GM23338 (cell line): ENCODE measurements around the gene GLI3. TPM values are rescaled to one million over a fixed set of nuclear protein-coding genes. Genes with fewer than 3 reads are reported as not detected.
A peak's percentile ranks its signal among the peaks of the same experiment; 100 is the strongest.

ENCODE experiments used
- ATAC-seq: fragments of 200-7000 bp; cut with Tn5 transposase; 3 replicates; pipeline ENCODE4 v1.9.1; 2020
- DNase-seq: peaks from one replicate; pipeline ENCODE4 v3.0.0-alpha.2; 2015; ENCODE audit warnings: low spot score
- H2AFZ ChIP-seq: fragments of 200-600 bp; sonication (generic); 2 replicates; pipeline ENCODE4 v1.8.0; 2016; ENCODE audit warnings: antibody characterized with exemption, mild to moderate bottlenecking, moderate library complexity
- H3F3A ChIP-seq: fragments of 200-600 bp; sonication (generic); replicated peaks from 2 replicates; pipeline ENCODE4 v1.8.0; 2017; ENCODE audit warnings: antibody characterized with exemption, mixed run types, low read depth
- H3K27ac ChIP-seq: fragments of 200-600 bp; sonication (generic); 2 replicates; pipeline ENCODE4 v1.6.1; 2016; ENCODE audit warnings: low read depth
- H3K27me3 ChIP-seq: fragments of 200-600 bp; sonication (generic); 2 replicates; pipeline ENCODE4 v1.8.0; 2016; ENCODE audit warnings: mild to moderate bottlenecking, mixed run types, moderate library complexity; ENCODE audit not compliant: insufficient read depth
- H3K36me3 ChIP-seq: fragments of 200-600 bp; sonication (generic); 2 replicates; pipeline ENCODE4 v1.8.0; 2016; ENCODE audit warnings: mild to moderate bottlenecking; ENCODE audit not compliant: insufficient read depth
- H3K4me1 ChIP-seq: fragments of 200-600 bp; sonication (generic); 2 replicates; pipeline ENCODE4 v1.8.0; 2016; ENCODE audit warnings: mild to moderate bottlenecking, moderate library complexity; ENCODE audit not compliant: insufficient read depth
- H3K4me2 ChIP-seq: fragments of 200-600 bp; sonication (generic); 2 replicates; pipeline ENCODE4 v1.7.1; 2017; ENCODE audit warnings: mixed run types
- H3K4me3 ChIP-seq: fragments of 200-600 bp; sonication (generic); 2 replicates; pipeline ENCODE4 v1.6.1; 2016; ENCODE audit warnings: mixed run types
- H3K79me2 ChIP-seq: fragments of 200-600 bp; sonication (generic); replicated peaks from 2 replicates; pipeline ENCODE4 v1.8.0; 2017; ENCODE audit warnings: mild to moderate bottlenecking; ENCODE audit not compliant: insufficient read depth
- H3K9me2 ChIP-seq: fragments of 200-600 bp; sonication (generic); 2 replicates; pipeline ENCODE4 v1.8.0; 2017; ENCODE audit not compliant: insufficient read depth
- H4K20me1 ChIP-seq: fragments of 200-600 bp; sonication (generic); replicated peaks from 2 replicates; pipeline ENCODE4 v1.8.0; 2017; ENCODE audit warnings: mild to moderate bottlenecking; ENCODE audit not compliant: insufficient read depth
- H3K27ac Mint-ChIP-seq: 2 replicates; pipeline ENCODE4 v1.8.0; 2020; ENCODE audit warnings: inconsistent platforms, mild to moderate bottlenecking, moderate library complexity, mixed read lengths
- H3K27me3 Mint-ChIP-seq: 3 replicates; pipeline ENCODE4 v1.8.0; 2022; ENCODE audit warnings: low read depth, mild to moderate bottlenecking, moderate library complexity, mixed read lengths, inconsistent platforms; ENCODE audit not compliant: insufficient read depth, poor library complexity
- H3K36me3 Mint-ChIP-seq: 3 replicates; pipeline ENCODE4 v1.8.0; 2021; ENCODE audit warnings: low read depth, mild to moderate bottlenecking, inconsistent platforms, moderate library complexity, mixed read lengths
- H3K4me1 Mint-ChIP-seq: 3 replicates; pipeline ENCODE4 v1.8.0; 2020; ENCODE audit warnings: mild to moderate bottlenecking, inconsistent platforms, mixed read lengths
- H3K4me3 Mint-ChIP-seq: 3 replicates; pipeline ENCODE4 v1.8.0; 2021; ENCODE audit warnings: moderate library complexity, mild to moderate bottlenecking, inconsistent platforms, mixed read lengths
- H3K9me3 Mint-ChIP-seq: 3 replicates; pipeline ENCODE4 v1.8.0; 2020; ENCODE audit warnings: moderate library complexity, mild to moderate bottlenecking, inconsistent platforms, mixed read lengths
- CREB1 ChIP-seq: fragments of 250-450 bp; sonication (Bioruptor Pico); IDR thresholded peaks from 2 replicates; pipeline ENCODE4 v1.5.0; 2020; ENCODE audit warnings: low read depth, mild to moderate bottlenecking, moderate library complexity
- EZH2 ChIP-seq: fragments of 200-600 bp; sonication (generic); IDR thresholded peaks from one replicate; pipeline ENCODE4 v1.8.0; 2017; ENCODE audit warnings: antibody characterized with exemption, mild to moderate bottlenecking, low read depth; ENCODE audit not compliant: unreplicated experiment
- EZH2phosphoT487 ChIP-seq: fragments of 200-600 bp; sonication (generic); IDR thresholded peaks from one replicate; pipeline ENCODE4 v1.8.1; 2018; ENCODE audit warnings: antibody characterized with exemption; ENCODE audit not compliant: unreplicated experiment
- JUNB ChIP-seq: IDR thresholded peaks from one replicate; pipeline ENCODE4 v1.6.1; 2016; ENCODE audit warnings: antibody characterized with exemption; ENCODE audit not compliant: unreplicated experiment
- NANOG ChIP-seq: IDR thresholded peaks from 2 replicates; pipeline ENCODE4 v1.6.1; 2016; ENCODE audit warnings: antibody characterized with exemption, borderline replicate concordance
- POLR2AphosphoS5 ChIP-seq: IDR thresholded peaks from 2 replicates; pipeline ENCODE4 v1.6.1; 2016; ENCODE audit warnings: antibody characterized with exemption, low read depth
- STAT1 ChIP-seq: IDR thresholded peaks from one replicate; pipeline ENCODE4 v1.6.1; 2016; ENCODE audit warnings: antibody characterized with exemption; ENCODE audit not compliant: unreplicated experiment
- ZNF114 ChIP-seq: fragments of 250-450 bp; sonication (Bioruptor Pico); IDR thresholded peaks from 2 replicates; pipeline ENCODE4 v1.5.0; 2020; ENCODE audit warnings: mild to moderate bottlenecking, moderate library complexity
- ZNF331 ChIP-seq: fragments of 250-450 bp; sonication (Bioruptor Pico); IDR thresholded peaks from 2 replicates; pipeline ENCODE4 v1.5.0; 2020; ENCODE audit warnings: low read depth, mild to moderate bottlenecking, moderate library complexity
- polyA plus RNA-seq: library from polyadenylated mRNA; unstranded; fragments of >200 nt; fragmentation: Nextera tagmentation; extraction: Ambion mirVana; gene quantifications from 2 replicates; pipeline ENCODE4 v1.2.1, GENCODE V29; 2016
- total RNA-seq: library from RNA; depleted of rRNA; stranded (reverse); fragments of >200 nt; shearing (Covaris generic); gene quantifications from 2 replicates; pipeline ENCODE4 v1.2.3, GENCODE V29; 2014
- TF ChIP-seq, protein P1 (sequence below): IDR thresholded peaks from one replicate; pipeline ENCODE4 v1.6.1; 2018; ENCODE audit warnings: antibody characterized with exemption; ENCODE audit not compliant: unreplicated experiment
- TF ChIP-seq, protein P2 (sequence below), 2 experiments: fragments of 200-600 bp in 1 of 2; sonication (generic) in 1 of 2; conservative IDR thresholded peaks; 2 replicates each; pipeline versions ENCODE4 v1.5.1 to v1.6.1; 2016 to 2017; ENCODE audit warnings: antibody characterized with exemption in 2 of 2, low read depth in 2 of 2, mild to moderate bottlenecking in 2 of 2, moderate library complexity in 1 of 2
- TF ChIP-seq, protein P3 (sequence below): fragments of 250-450 bp; sonication (Bioruptor Pico); IDR thresholded peaks from 2 replicates; pipeline ENCODE4 v1.5.0; 2020; ENCODE audit warnings: mild to moderate bottlenecking, moderate library complexity
- TF ChIP-seq, protein P4 (sequence below): IDR thresholded peaks from 2 replicates; pipeline ENCODE4 v1.6.1; 2016; ENCODE audit warnings: antibody characterized with exemption

Gene GLI3
- total and polyA plus RNA-seq, 2 experiments from 2014 or later, result 16.1 to 17.9 TPM

DNA sequence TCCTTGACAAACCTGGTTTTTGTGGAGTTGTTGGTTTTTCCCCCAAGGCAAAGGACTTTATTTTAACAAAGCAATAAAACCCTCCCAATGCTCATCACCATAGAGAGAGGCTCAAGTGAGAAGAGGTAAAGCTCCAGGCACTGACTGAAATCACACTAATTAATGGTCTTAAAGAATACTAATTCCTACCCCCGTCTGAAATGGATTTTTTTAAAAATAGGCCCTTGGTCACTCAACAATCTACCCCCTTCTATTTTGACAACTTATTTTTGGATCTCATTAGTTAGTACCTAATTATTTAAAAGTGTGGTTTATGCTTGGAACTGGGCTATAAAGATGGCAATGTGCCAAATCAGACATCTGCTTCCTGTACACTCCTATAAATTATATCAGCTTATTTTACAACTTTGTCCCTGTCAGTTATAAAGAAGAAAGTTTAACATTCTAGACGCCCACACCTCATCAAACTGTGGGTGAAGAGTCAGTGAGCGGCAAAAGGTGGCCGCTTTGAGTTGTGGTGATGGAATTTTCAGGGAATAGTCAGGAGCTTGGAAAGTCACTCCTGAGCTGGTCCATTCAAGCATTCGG lies 10.6 kb downstream of the GLI3 start:
- Histone ChIP-seq H3K9me2 (no peaks in the 10 kb centered on the region), H3K27ac (no peak overlapping the region), H3K36me3 (no peaks in the 10 kb centered on the region), H3K4me1 (peaks cover 77% of the 10 kb centered on the region), H3K4me2 (peak overlapping the region; percentile 81), H2AFZ (no peak overlapping the region), H3K27me3 (no peaks in the 10 kb centered on the region), H3F3A (peaks cover 14% of the 10 kb centered on the region; the same call in 1 of the 2 replicates), H3K79me2 (peaks cover 23% of the 10 kb centered on the region), H4K20me1 (no peaks in the 10 kb centered on the region), H3K4me3 (peak overlapping the region; percentile 57; the same call in 1 of the 2 replicates)
- H3K27ac Mint-ChIP-seq, result no peak overlapping the region
- H3K27me3 Mint-ChIP-seq, result peaks cover 8% of the 10 kb centered on the region
- H3K36me3 Mint-ChIP-seq, result peaks cover 2% of the 10 kb centered on the region; the same call in 1 of the 3 replicates
- DNase-seq (no peak), ATAC-seq (no peak)
- peaks cover 84% of the 10 kb centered on the region for H3K4me1 Mint-ChIP-seq
- H3K9me3 Mint-ChIP-seq, result no peaks in the 10 kb centered on the region
- peak overlapping the region; percentile 74 for H3K4me3 Mint-ChIP-seq
- no peak for TF ChIP-seq ZNF331 (CRISPR knock-in tag)
- TF ChIP-seq JUNB, result no peak
- TF ChIP-seq, protein P1, sequence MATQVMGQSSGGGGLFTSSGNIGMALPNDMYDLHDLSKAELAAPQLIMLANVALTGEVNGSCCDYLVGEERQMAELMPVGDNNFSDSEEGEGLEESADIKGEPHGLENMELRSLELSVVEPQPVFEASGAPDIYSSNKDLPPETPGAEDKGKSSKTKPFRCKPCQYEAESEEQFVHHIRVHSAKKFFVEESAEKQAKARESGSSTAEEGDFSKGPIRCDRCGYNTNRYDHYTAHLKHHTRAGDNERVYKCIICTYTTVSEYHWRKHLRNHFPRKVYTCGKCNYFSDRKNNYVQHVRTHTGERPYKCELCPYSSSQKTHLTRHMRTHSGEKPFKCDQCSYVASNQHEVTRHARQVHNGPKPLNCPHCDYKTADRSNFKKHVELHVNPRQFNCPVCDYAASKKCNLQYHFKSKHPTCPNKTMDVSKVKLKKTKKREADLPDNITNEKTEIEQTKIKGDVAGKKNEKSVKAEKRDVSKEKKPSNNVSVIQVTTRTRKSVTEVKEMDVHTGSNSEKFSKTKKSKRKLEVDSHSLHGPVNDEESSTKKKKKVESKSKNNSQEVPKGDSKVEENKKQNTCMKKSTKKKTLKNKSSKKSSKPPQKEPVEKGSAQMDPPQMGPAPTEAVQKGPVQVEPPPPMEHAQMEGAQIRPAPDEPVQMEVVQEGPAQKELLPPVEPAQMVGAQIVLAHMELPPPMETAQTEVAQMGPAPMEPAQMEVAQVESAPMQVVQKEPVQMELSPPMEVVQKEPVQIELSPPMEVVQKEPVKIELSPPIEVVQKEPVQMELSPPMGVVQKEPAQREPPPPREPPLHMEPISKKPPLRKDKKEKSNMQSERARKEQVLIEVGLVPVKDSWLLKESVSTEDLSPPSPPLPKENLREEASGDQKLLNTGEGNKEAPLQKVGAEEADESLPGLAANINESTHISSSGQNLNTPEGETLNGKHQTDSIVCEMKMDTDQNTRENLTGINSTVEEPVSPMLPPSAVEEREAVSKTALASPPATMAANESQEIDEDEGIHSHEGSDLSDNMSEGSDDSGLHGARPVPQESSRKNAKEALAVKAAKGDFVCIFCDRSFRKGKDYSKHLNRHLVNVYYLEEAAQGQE, result no peak
- TF ChIP-seq CREB1, result no peak
- no peak for TF ChIP-seq EZH2phosphoT487
- TF ChIP-seq, protein P2, sequence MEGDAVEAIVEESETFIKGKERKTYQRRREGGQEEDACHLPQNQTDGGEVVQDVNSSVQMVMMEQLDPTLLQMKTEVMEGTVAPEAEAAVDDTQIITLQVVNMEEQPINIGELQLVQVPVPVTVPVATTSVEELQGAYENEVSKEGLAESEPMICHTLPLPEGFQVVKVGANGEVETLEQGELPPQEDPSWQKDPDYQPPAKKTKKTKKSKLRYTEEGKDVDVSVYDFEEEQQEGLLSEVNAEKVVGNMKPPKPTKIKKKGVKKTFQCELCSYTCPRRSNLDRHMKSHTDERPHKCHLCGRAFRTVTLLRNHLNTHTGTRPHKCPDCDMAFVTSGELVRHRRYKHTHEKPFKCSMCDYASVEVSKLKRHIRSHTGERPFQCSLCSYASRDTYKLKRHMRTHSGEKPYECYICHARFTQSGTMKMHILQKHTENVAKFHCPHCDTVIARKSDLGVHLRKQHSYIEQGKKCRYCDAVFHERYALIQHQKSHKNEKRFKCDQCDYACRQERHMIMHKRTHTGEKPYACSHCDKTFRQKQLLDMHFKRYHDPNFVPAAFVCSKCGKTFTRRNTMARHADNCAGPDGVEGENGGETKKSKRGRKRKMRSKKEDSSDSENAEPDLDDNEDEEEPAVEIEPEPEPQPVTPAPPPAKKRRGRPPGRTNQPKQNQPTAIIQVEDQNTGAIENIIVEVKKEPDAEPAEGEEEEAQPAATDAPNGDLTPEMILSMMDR (conservative IDR thresholded peaks at IDR 0.05; ENCODE audit: low read depth in 2 of 2), result no peak
- TF ChIP-seq, protein P3, sequence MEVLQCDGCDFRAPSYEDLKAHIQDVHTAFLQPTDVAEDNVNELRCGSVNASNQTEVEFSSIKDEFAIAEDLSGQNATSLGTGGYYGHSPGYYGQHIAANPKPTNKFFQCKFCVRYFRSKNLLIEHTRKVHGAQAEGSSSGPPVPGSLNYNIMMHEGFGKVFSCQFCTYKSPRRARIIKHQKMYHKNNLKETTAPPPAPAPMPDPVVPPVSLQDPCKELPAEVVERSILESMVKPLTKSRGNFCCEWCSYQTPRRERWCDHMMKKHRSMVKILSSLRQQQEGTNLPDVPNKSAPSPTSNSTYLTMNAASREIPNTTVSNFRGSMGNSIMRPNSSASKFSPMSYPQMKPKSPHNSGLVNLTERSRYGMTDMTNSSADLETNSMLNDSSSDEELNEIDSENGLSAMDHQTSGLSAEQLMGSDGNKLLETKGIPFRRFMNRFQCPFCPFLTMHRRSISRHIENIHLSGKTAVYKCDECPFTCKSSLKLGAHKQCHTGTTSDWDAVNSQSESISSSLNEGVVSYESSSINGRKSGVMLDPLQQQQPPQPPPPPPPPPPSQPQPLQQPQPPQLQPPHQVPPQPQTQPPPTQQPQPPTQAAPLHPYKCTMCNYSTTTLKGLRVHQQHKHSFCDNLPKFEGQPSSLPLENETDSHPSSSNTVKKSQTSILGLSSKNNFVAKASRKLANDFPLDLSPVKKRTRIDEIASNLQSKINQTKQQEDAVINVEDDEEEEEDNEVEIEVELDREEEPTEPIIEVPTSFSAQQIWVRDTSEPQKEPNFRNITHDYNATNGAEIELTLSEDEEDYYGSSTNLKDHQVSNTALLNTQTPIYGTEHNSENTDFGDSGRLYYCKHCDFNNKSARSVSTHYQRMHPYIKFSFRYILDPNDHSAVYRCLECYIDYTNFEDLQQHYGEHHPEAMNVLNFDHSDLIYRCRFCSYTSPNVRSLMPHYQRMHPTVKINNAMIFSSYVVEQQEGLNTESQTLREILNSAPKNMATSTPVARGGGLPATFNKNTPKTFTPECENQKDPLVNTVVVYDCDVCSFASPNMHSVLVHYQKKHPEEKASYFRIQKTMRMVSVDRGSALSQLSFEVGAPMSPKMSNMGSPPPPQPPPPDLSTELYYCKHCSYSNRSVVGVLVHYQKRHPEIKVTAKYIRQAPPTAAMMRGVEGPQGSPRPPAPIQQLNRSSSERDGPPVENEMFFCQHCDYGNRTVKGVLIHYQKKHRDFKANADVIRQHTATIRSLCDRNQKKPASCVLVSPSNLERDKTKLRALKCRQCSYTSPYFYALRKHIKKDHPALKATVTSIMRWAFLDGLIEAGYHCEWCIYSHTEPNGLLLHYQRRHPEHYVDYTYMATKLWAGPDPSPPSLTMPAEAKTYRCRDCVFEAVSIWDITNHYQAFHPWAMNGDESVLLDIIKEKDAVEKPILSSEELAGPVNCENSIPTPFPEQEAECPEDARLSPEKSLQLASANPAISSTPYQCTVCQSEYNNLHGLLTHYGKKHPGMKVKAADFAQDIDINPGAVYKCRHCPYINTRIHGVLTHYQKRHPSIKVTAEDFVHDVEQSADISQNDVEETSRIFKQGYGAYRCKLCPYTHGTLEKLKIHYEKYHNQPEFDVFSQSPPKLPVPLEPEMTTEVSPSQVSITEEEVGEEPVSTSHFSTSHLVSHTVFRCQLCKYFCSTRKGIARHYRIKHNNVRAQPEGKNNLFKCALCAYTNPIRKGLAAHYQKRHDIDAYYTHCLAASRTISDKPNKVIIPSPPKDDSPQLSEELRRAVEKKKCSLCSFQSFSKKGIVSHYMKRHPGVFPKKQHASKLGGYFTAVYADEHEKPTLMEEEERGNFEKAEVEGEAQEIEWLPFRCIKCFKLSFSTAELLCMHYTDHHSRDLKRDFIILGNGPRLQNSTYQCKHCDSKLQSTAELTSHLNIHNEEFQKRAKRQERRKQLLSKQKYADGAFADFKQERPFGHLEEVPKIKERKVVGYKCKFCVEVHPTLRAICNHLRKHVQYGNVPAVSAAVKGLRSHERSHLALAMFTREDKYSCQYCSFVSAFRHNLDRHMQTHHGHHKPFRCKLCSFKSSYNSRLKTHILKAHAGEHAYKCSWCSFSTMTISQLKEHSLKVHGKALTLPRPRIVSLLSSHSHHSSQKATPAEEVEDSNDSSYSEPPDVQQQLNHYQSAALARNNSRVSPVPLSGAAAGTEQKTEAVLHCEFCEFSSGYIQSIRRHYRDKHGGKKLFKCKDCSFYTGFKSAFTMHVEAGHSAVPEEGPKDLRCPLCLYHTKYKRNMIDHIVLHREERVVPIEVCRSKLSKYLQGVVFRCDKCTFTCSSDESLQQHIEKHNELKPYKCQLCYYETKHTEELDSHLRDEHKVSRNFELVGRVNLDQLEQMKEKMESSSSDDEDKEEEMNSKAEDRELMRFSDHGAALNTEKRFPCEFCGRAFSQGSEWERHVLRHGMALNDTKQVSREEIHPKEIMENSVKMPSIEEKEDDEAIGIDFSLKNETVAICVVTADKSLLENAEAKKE (CRISPR knock-in tag), result no peak
- no peak for TF ChIP-seq STAT1
- TF ChIP-seq POLR2AphosphoS5, result no peak
- TF ChIP-seq, protein P4, sequence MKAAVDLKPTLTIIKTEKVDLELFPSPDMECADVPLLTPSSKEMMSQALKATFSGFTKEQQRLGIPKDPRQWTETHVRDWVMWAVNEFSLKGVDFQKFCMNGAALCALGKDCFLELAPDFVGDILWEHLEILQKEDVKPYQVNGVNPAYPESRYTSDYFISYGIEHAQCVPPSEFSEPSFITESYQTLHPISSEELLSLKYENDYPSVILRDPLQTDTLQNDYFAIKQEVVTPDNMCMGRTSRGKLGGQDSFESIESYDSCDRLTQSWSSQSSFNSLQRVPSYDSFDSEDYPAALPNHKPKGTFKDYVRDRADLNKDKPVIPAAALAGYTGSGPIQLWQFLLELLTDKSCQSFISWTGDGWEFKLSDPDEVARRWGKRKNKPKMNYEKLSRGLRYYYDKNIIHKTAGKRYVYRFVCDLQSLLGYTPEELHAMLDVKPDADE, result no peak
- no peak for TF ChIP-seq ZNF114 (CRISPR knock-in tag)
- no peak for TF ChIP-seq NANOG
- TF ChIP-seq EZH2, result no peak
